HG02840 (cell line): ENCODE measurements around the gene EHD4.

Source experiments
- ATAC-seq: cut with Tn5 transposase; IDR thresholded peaks from one replicate; pipeline ENCODE4 v1.9.1; 2021; ENCODE audit warnings: mild to moderate bottlenecking, moderate library complexity, moderate number of reproducible peaks; ENCODE audit not compliant: unreplicated experiment, low FRiP score

EHD4 gene

GRCh38 chr15:41869770-41870688 is 102.3 kb downstream of the EHD4 start:
- ATAC-seq: no peak

- ATAC-seq: no peak
These were observed 104.0 kb downstream of the EHD4 start for GRCh38 chr15:41868321-41868720.

GRCh38 chr15:41866872-41867579 is 105.3 kb downstream of the EHD4 start:
- no peak for ATAC-seq

- no peak for ATAC-seq
These were observed 106.1 kb downstream of the EHD4 start for GRCh38 chr15:41866263-41866703.

GRCh38 chr15:41865490-41866055 is 106.8 kb downstream of the EHD4 start:
- no peak for ATAC-seq

GRCh38 chr15:41862515-41863116 is 109.7 kb downstream of the EHD4 start:
- no peak for ATAC-seq

GRCh38 chr15:41861736-41862356 is 110.5 kb downstream of the EHD4 start:
- ATAC-seq: no peak

- ATAC-seq: no peak
These were observed 112.1 kb downstream of the EHD4 start for GRCh38 chr15:41860049-41860828.

- ATAC-seq: no peak
These were observed 113.6 kb downstream of the EHD4 start for GRCh38 chr15:41858756-41859155.

DNA sequence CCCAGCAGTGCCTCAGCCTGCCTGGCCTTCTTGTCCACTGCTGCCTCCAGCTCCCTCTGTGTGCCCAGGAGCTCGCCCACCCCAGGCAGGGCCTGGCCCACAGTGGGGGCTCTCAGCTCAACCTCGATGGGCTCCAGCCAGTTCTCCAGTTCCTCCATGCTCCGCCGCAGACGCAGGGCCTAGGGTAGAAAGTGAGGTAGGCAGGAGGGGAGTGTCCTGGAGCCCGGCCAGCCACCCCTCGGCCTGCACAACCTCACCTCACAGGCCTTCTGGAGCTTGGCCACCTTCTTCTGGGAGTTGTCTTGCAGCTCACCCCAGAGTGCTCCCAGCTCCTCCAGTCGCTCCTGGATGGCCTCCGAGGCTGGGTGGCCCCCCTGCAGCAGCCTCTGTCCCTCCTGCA is 115.0 kb downstream of the EHD4 start:
- no peak for ATAC-seq

GRCh38 chr15:41856716-41857115 is 115.6 kb downstream of the EHD4 start:
- no peak for ATAC-seq

- no peak for ATAC-seq
These were observed 116.1 kb downstream of the EHD4 start for GRCh38 chr15:41856262-41856661.

DNA sequence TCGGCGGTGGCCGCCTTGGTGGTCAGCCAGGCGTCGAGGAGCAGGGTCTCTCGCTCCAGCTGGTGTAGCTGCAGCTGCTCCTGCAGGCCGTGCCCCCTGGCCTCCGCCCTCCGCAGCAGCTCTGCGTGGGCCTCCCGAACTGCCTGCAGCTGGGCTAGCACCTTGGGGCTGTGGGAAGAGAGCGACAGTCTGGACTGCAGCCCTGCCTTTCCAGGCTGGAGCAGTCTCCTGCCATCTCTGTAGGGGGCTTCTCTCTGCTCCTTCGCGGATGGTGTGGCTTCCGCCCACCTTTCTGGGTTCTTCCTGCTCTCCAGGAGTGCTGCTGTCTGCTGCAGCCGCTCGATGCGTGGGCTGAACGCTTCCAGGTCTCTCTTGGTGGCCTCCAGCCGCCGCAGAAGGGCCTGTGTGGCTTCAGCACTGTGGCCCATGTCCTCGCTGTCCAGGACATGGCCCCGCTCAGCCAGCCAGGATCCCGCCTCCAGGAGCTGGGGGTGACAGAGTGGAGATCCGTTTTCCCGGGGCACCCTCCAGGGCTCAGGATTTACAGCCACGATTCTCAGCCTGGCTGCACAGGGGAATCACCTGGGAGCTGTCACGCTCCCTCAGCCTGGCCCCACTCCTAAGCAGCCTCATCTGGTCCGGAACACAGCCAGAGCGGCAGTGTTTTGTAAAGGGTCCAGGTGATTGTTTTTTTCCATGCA is 116.9 kb downstream of the EHD4 start:
- ATAC-seq: no peak

GRCh38 chr15:41854443-41854842 is 117.9 kb downstream of the EHD4 start:
- ATAC-seq: no peak

DNA sequence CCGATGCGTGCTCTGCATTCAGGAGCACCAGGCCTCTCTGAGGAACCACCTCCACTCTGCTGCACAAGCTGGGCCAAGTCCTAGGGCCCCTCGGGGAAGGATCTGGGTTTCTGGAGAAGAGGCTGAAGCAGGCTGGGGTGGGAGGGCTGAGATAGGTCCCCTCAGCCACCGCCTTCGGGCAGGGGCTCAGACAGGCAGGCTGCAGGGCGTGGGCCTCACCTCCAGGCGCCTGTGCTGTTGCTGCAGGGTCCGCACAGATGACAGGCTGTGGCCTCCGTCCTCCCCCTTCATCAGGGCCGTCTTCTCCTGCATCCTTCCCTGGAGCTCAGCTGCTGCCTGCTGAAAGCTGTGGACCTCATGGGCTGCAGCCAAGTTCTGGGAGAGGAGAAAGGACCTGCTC is 118.5 kb downstream of the EHD4 start:
- no peak for ATAC-seq

- no peak for ATAC-seq
These were observed 119.4 kb downstream of the EHD4 start for GRCh38 chr15:41852736-41853590.

GRCh38 chr15:41851755-41852370 is 120.5 kb downstream of the EHD4 start:
- no peak for ATAC-seq

DNA sequence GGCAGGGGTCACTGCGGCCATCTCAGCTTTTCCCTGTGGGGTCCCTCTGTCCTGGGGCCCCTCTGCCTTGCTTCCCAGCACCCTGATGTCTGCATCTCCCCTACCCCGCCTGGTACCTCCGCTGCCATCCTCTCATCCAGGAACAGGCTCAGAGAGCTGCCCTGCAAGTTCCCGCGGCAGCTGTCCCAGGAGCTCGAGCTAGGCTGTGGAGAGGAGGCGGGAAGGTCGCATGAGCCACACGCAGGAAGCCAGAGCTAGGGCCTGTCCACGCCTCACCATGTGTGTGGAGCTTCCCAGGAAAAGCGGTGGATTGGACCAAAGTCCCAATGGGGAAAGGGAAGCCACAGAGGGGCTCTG is 121.2 kb downstream of the EHD4 start:
- ATAC-seq: no peak
